GM21447 (cell line): Measurements from ENCODE around the gene CMPK1.
A peak's percentile ranks its signal among the peaks of the same experiment; 100 is the strongest.
"Not testable (repeated sequence)": the region's sequence is repeated elsewhere in the genome, so short reads cannot be mapped to it uniquely, and the experiment has no call there.

Source experiments
- ATAC-seq: cut with Tn5 transposase; IDR thresholded peaks from one replicate; pipeline ENCODE4 v1.9.1; 2021; ENCODE audit not compliant: unreplicated experiment

The CMPK1 gene

DNA sequence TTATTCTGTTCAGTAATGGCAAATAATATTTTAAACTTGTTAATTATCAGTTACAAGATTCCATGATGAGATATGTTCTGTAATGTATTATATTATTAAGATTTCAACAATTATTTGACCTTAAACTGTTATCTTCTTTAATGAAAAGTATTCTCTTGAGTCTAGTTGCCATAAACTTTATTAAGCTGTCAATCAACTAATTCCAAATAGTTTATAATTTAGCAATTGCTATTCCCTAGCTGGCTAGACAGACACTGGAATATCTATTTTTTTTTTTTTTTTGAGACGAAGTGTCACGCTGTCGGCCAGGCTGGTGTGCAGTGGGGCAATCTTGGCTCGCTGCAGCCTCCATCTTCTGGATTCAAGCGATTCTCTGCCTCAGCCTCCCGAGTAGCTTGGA lies 3.8 kb downstream of the CMPK1 start:
- no peak for ATAC-seq

DNA sequence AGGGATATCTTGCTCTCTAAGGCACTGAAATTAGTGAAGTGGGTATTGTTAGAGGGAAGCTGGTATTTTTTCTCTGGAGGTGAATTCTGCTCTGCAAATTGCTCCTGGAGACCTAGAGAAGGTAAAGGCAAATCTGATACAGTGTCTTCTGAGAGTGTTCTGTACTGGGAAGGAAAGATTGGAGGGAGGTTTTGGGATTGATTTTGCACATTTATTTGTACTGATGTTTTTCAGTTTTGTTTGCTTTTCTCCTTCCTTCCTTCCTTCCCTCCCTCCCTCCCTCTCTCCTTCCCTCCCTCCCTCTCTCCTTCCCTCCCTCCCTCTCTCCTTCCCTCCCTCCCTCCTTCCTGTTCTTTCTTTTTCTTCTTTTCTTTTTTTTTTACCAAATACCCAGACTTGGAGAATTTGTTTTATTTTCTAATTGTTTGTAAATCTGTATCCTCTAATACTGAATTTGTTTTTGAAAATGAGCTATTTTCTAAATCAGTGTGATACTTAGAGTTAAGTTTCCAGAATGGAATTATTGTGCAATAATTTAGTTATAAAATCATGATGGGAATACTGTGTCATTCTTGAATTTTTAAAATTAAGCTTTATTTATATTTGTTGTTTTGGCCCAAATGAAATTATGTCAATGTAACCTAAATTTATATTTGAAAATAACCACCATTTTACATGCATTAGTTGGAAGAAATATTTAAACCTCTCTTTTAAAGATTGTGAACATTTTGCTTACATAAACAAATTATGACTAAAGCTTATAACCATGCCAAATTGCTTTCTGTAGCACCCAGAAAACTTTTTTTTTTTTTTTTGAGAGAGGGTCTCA lies 4.9 kb downstream of the CMPK1 start:
- no peak for ATAC-seq

DNA sequence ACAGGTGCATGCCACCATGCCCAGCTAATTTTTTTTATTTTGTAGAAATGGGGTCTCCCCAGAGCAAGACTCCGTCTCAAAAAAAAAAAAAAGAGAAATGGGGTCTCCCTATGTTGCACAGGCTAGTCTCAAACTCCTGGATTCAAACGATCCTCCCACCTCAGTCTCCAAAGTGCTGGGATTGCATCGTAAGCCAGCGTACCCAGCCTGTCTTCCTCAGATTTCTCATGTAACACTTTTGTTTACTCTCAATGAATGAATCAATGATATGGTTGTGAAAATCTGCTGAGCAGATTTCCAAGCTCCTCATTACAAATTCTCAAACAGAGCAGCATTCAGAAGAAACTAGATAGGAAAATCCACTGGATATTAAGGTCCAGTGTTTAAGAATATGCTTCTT lies 6.6 kb downstream of the CMPK1 start:
- no peak for ATAC-seq

DNA sequence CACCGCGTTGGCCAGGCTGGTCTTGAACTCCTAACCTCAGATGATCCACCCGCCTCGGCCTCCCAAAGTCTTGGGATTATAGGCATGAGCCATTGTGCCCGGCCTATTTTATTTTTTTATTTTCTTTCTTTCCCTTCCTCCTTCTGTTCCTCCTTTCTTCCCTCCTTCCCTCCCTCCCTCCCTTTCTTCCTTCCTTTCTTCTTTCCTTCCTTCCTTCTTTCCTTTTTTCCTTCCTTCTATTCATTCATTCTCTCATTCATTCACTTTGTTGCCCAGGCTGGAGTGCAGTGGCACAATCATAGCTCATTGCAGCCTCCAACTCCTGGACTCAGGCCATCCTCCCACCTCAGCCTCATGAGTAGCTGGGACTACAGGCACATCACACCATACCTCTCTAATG lies 13.4 kb downstream of the CMPK1 start:
- ATAC-seq: not testable (repeated sequence)

DNA sequence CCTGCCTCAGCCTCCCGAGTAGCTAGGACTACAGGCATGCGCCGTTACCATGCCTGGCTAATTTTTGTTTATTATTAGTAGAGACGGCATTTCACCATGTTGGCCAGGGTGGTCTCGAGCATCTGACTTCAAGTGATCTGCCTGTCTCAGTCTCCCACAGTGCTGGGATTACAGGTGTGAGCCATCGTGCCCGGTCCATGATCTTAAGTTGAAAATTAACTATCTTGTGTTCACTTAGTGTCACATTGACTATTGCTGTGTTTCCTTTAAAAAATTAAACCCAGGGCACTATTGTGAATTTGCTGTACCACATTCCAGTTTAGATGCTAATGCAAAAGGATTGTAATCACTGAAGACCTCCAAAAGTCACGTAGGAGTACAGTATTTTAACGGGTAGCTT lies 14.1 kb downstream of the CMPK1 start:
- no peak for ATAC-seq

DNA sequence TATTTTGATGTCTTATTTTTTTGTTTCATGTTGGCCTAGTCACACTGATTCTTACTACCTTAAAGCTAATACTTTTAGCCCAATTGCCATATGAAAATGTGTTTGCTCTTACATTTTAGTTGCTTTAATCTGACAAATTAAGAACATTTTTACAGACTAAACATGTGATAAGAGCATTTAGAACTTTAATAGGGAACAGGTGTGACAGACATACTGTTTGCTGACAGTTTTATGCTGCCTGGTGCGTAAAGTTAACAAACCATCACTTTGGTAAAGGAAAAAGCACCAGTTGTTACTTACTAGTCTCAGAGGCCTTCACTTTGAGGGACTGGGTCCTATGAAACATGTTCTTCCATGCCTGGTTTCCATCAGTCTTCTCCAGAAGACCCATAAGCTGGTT lies 14.7 kb downstream of the CMPK1 start:
- ATAC-seq: no peak

DNA sequence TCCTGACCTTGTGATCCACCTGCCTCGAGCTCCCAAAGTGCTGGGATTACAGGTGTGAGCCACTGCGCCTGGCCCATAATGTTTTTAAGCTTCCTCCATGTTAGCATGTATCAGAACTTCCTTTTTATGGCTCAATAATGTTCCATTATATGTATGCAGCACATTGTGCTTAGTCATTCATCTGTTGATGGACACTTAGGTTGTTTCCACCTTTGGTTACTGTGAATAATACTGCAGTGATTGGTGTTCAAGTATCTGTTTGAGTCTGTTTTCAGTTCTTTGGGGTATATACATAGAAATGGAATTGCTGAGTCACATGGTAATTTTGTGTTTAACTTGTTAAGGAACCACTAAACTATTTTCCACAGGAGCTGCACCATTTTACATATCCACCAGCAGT lies 17.7 kb downstream of the CMPK1 start:
- peak; percentile 88 for ATAC-seq

DNA sequence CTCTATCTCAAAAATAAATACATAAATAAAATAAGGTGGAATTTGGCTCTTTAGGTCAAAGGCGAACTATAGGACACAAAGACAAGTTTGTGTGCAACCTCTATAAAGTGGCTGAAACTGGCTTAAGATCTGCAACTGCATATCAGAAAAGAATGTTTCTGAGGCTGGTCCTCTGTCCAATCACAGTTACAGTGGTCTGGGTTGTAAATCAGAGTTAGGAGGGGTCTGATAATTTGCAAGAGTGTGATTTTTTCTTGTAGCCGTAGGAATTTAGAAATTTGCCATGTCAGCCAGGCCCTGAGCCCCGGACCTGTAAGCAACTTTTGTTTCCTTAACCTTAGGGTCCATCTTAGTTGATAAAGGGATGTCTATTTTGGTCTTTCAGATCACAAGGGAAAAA lies 27.8 kb downstream of the CMPK1 start:
- no peak for ATAC-seq

DNA sequence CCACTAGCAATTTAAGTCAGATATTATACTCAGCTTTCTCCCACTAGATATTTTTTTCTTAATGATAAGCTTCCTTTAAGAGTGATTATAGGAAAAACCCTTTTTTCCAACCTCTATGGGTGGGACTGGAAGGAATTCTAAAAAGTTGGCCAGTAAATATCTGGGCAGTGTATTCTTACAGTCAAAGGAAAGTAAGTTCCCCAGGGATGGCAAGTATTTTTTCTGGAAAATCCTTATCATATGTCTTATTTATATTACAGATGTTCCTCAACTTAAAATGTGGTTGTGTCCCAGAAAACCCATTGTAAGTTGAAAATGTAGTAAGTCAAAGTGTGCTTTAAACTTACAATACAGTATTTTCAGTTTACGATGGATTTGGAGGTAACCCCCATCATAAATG lies 29.2 kb downstream of the CMPK1 start:
- ATAC-seq: no peak

DNA sequence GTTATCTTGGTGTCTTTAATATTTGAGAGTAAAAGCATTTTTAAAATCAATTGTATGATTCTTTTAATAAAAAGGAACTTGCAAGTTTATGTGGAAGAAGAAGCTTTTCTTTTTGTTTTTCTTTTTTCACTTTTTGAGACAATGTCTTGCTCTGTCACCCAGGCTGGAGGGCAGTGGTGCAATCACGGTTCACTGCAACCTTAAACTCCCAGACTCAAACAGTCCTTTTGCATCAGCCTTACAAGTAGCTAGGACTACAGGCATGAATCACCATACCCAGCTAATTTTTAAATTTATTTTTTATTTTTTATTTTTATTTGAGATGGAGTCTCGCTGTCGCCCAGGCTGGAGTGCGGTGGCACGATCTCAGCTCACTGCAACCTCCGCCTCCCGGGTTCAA lies 34.1 kb downstream of the CMPK1 start:
- no peak for ATAC-seq

DNA sequence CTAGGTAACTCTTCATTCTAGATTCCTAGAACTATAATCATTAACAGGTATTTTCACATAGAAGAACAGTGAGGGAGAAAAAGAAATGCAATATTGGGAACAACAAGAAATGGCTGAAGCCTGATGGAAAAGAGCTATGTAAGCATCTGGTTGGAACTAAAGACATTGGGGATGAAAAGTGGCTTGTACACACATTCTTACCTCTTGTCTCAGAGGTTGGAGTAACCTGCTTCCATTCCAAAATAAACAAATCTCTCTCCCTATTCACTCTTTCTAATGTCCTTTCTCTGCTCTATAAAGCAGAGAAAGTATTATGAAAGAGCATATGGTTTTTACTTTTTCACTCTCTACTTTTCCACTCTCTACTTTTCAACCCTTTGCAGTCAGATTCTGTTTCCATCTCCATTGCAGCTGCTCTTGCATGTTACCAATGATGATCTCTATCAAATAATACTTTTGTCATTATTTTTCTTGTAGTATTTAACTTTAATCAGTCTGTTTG lies 37.5 kb downstream of the CMPK1 start:
- no peak for ATAC-seq

DNA sequence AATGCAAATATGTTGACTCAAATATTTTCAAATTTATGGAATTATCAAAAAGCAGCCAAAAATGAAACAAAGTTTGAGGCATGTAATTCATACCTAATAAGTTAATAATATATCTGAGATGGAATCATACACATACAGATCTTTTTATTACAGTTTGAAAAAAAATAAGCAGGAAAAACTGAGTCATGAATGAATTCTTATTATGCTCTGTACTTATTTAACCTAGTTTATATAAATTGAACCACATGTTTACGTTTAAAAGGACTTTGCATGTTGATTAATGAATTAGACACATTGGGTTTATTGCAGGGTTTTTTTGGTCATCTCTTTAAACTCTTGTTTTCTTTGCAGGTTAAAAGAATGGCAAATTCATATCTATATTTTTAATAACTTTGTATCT lies 40.9 kb downstream of the CMPK1 start:
- no peak for ATAC-seq

DNA sequence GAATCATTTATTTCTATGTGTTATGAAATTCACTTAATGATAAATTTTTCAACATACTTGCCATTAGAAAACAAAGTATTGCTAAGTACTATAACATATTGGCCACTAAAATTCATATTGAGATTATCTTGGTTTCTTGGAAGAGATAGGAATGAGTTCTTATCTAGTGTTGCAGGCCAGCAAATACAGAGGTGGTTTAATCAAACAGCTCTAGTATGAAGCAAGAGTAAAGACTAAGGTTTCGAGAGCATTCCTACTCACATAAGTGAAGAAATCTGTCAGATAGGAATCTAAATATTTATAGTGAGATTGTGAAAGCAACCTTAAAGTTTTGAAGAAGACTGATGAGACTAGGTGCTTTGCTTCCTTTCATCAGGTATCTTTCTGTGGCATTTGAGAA lies 44.6 kb downstream of the CMPK1 start:
- no peak for ATAC-seq

DNA sequence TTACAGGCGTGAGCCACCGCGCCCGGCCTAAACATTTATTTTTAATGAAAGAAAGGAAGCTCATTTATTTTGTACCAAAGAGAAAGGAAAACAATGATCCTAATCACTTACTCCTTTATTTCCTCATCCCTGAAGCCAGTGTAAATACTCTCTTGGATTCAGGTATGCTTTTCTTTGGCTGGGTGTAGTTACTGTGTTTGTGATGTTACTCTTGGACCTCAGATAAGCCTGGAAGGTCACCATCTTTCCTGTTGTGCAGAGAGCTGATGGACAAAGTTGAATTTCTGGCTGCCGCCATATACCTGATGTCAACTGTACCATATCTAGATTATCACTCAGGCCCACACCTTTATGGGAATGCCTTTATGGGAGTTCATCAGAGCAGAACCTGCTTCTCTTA lies 47.1 kb downstream of the CMPK1 start:
- no peak for ATAC-seq

DNA sequence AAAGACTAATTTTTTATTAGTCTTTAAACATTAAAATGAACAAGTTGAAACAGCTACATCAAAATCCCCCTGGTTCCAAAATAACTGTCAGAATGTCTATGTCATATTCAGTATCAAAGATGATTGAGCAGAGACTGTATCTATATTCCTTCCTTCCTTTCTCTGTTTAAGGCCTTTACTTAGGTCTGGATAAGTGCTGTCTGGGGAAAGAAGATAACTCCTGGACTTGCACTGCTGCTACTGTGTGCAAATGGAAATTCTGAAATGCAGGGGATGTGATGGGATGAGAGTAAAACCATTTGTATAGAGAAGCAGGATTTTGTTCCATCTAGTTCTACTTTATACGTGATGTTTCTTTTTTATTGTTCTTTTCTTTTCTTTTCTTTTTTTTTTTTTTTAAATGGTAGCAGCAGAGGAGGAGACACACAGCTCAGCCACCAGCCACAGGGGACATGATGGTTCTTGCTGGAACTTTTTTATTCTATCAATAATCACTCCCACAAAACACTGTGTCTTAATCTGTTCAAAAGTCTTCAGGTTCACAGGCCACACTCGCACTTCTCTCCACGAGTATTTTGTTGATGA lies 48.9 kb downstream of the CMPK1 start:
- ATAC-seq: no peak

DNA sequence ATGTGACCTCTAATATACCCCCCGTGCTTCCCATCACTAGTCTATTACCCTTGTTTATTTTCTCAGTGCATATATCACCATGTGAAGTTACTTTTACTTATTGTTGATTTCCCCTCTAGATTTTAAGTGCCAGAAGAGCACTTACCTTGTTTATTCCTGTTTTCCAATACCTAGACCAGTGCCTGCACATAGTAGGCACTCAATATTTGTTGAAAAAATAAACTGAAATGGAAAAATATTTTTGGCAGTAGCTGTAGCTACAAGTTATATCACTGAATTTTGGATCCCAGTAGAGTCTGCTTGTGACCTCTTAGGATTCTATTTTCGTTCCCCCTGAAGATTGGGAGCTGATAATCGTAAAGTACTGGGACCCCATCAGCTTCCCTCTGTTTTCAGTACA lies 50.5 kb downstream of the CMPK1 start:
- no peak for ATAC-seq

DNA sequence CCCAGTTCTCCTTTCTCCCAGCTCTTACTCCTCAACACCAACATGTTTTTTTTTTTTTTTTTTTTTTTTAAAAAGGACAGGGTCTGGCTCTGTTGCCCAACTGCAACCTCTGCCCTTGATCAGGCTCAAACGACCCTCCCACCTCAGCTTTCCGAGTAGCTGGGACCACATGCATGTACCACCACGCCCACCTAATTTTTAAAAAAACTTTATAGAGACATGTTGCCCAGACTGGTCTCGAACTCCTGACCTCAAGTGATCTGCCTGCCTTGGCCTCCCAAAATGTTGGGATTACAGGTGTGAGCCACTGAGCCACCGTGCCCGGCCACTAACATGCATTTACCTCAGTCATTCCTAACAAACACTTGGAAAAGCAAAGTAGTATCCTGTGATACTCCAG lies 51.4 kb downstream of the CMPK1 start:
- ATAC-seq: no peak

DNA sequence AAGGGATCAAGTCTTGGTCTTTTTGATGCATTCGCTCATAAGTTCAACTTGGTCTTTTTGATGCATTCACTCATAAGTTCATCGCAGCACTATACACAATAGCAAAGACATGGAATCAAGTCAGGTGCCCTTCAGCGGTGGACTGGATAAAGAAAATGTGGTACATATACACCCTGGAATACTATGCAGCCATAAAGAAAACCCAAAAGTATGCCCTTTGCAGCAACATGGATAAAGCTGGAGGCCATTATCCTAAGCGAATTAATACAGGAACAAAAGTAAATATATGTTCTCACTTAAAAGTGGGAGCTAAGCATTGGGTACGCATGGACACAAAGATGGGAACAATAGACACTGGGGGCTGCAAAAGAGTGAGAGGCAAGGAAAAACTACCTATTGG lies 52.7 kb downstream of the CMPK1 start:
- ATAC-seq: no peak

DNA sequence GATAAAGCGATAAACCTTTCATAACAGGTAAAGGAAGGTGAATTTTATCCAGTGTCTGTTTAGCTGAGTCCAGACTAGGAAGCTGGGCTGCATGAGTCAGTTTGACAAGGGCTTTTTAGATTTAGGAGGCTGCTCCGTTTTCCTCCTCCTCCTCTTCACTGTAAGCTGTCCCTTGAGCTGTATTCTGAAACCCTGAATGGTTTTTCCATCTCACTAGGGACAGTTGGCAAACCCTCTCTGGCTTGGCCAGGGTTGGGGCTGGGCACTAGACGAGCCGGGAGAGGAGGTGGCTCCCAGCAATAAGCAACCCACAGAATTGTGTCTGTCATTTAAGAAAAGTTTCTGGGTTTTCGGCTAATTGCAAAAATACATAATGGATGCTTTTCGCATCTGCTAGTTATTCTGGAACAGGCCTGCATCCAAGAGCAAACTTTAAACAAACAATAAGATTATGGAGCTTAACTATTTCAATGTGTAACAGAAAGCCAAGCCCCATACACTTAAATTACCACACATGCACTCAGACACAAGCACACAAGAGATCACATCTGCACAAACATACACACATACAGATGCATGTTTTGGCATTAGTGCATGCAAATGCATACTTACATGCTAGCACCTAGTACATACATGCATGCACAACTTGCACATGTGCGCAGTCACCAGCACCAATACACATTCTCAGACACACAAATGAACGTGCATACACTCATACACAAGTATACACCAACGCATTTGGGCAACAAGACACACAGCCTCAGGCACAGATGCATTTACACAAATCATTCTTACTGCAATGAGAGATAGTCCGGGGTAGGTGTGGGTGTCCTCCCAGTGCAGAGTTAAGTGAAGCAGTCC lies 54.7 kb downstream of the CMPK1 start:
- ATAC-seq: no peak

DNA sequence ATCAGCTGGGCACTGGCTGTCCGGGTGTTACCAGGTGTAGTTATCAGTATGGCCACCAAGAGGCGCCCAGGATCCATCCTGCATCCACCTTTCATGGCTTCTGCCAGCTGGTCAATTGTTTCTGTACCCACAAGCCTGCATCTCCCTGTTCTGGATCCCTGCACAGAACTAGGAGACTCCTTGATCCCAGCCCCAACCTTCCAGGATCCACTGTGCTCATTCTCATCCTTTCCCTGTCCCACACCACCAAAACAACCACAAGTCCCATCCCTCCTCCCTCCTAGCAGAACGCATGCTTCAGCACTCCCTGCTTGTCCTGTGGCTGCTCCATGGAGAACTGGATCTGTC lies 55.3 kb downstream of the CMPK1 start:
- ATAC-seq: peak; percentile 61

DNA sequence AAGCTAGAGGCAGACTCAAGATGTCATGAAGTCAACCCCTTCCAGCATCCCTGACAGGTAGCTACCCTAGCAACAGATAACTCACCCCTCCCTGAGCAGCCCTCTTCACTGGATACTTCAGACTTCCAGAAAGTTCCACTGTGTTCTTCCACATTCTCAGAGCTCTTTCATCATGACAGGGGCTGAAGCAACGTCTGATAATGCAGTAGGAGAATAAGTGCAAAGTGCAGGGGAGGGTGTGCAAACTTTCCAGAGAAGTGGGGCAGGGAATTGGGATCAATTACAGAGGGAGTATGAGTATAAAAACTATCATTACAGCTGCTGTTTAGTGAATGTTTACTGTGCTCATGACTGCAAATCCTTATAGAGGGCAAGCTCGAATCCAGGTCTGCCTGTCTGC lies 56.1 kb downstream of the CMPK1 start:
- no peak for ATAC-seq

DNA sequence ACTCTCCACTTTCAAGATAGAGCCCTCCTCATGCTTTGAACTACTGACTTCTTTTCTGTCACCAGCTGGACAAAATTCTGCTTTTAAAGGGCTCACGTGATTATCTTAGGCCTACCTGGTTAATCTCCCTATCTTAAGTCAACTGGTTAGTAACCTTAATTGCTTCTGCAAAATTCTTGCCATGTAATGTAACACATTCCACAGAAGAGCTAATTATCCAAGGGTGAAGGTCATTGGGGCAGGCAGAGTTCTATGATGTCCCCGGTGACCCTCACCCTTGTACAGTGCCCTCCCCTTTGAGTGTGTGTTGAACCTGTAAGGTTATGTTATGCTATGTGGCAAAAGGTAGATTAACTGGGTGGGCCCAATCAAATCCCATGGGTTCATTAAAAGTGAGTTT lies 57.3 kb downstream of the CMPK1 start:
- no peak for ATAC-seq
